ENCODE measurements around the gene ESRRA. TPM values are rescaled to one million over a fixed set of nuclear protein-coding genes. Genes with fewer than 3 reads are reported as not detected.
"Not testable (repeated sequence)": the region's sequence is repeated elsewhere in the genome, so short reads cannot be mapped to it uniquely, and the experiment has no call there.

The ESRRA gene
- total and polyA plus RNA-seq, 10 donors, result 24.0 to 56.5 (median 43.2) TPM

DNA sequence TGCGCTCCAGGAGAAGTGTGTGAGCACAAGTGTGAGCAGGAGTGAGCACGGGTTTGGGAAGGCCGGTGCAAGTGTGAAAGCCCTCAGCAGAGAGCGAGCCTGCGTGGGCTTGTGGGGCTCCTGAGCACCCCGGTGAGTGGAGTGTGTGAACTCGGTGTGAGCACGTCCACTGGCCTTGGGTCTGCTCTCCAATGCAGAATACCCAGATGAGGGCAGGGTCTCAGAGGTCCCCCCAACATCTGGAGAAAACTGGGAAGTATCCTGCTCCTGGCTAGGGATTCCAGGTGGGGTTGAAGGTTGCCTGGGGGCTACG, 1.2 kb downstream of the ESRRA start:
- no peak for DNase-seq
- 9 to 26% (median 23%) methylated on average over 7 to 9 of the region's 9 CpGs for WGBS, 5 donors
- Histone ChIP-seq H3K4me1 (peaks cover 17 to 63% (median 24%) of the 10 kb centered on the region in 6 donors), H3K4me3 (peak overlapping the region; percentile 70 to 91 (median 80)), H3K36me3 (peaks cover 0 to 45% (median 0%) of the 10 kb centered on the region in 6 donors), H3K27ac (peak overlapping the region; percentile 81 to 98 (median 94)), H3K9me3 (no peaks in the 10 kb centered on the region), H3K27me3 (replicated peaks in 1 of 7) (peaks cover 0 to 11% (median 4%) of the 10 kb centered on the region in 7 donors)
- intact Hi-C loops (cut with DNase I; ENCODE audit: low total_unique reads), result no loop called here
- TF ChIP-seq POLR2A (IDR thresholded peaks at IDR 0.05) (no peak), CTCF (IDR thresholded peaks at IDR 0.05 in 8 of 11, conservative IDR thresholded peaks at IDR 0.05 in 3 of 11) (no peak), POLR2AphosphoS5 (IDR thresholded peaks at IDR 0.05) (no peak)

DNA sequence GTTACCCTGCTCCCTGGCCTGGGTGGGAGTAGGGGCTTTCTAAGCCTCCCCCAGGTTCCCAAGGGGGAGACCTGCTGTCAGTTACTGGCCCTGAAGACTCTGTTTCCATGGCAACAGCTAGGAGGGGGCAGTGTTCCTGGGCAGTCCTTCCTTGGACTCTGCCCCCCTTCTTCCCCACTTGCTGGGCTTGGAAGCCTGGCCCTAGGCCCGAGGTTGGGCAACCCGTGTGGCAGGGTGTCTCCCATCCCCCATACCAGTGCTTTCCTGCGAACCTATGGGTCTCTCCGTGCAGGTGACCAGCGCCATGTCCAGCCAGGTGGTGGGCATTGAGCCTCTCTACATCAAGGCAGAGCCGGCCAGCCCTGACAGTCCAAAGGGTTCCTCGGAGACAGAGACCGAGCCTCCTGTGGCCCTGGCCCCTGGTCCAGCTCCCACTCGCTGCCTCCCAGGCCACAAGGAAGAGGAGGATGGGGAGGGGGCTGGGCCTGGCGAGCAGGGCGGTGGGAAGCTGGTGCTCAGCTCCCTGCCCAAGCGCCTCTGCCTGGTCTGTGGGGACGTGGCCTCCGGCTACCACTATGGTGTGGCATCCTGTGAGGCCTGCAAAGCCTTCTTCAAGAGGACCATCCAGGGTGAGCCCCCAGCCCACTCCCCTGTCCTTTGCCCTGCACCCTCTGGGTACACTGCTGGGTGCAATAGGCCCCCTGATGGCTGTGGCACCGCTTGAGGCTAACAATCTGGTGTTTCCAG, 1.7 kb downstream of the ESRRA start:
- WGBS, 5 donors, result 70 to 85% (median 79%) methylated on average over 11 to 15 of the region's 15 CpGs
- Histone ChIP-seq H3K9me3 (no peaks in the 10 kb centered on the region), H3K4me1 (peaks cover 17 to 58% (median 24%) of the 10 kb centered on the region in 6 donors), H3K36me3 (peaks cover 0 to 48% (median 0%) of the 10 kb centered on the region in 6 donors), H3K27ac (peak overlapping the region in 7 of 8 donors; percentile 81 to 98 (median 95)), H3K4me3 (peak overlapping the region in 7 of 8 donors; percentile 70 to 91 (median 79)), H3K27me3 (replicated peaks in 1 of 7) (peaks cover 0 to 5% (median 0%) of the 10 kb centered on the region in 7 donors)
- peak; percentile 87 for DNase-seq
- no peak for TF ChIP-seq POLR2AphosphoS5 (IDR thresholded peaks at IDR 0.05)
- no peak for TF ChIP-seq CTCF (IDR thresholded peaks at IDR 0.05 in 8 of 11, conservative IDR thresholded peaks at IDR 0.05 in 3 of 11)
- no peak for TF ChIP-seq POLR2A (IDR thresholded peaks at IDR 0.05)
- intact Hi-C loops (cut with DNase I; ENCODE audit: low total_unique reads), result no loop called here

- H3K9me3 ChIP-seq; DNase-seq; intact Hi-C loops (cut with DNase I; ENCODE audit: low total_unique reads); H3K27me3 ChIP-seq (replicated peaks in 1 of 7); H3K4me3 ChIP-seq: not testable (repeated sequence)
- Histone ChIP-seq H3K27ac (peak overlapping the region in 1 of 8 donors; percentile 98), H3K36me3 (peaks cover 0 to 56% (median 0%) of the 10 kb centered on the region in 6 donors), H3K4me1 (peaks cover 17 to 66% (median 24%) of the 10 kb centered on the region in 6 donors)
- WGBS, 5 donors, result 92 to 96% (median 92%) methylated on average over 5 of the region's 5 CpGs
Observed at GRCh38 chr11:64307795-64308194, 2.5 kb downstream of the ESRRA start.

GRCh38 chr11:64312947-64313346, 7.6 kb downstream of the ESRRA start:
- no peak for DNase-seq

More at GRCh38 chr11:64312947-64313346, 7.6 kb downstream of the ESRRA start:
- Histone ChIP-seq H3K4me3 (no peak overlapping the region), H3K4me1 (peaks cover 0 to 64% (median 21%) of the 10 kb centered on the region in 6 donors), H3K36me3 (peaks cover 0 to 82% (median 26%) of the 10 kb centered on the region in 6 donors), H3K9me3 (no peaks in the 10 kb centered on the region), H3K27ac (peak overlapping the region in 3 of 8 donors; percentile 67 to 95 (median 81)), H3K27me3 (replicated peaks in 1 of 7) (no peaks in the 10 kb centered on the region)
- intact Hi-C loops (cut with DNase I; ENCODE audit: low total_unique reads), result no loop called here
- 89 to 96% (median 91%) methylated on average over 10 of the region's 10 CpGs for WGBS, 5 donors
- no peak for TF ChIP-seq POLR2AphosphoS5 (IDR thresholded peaks at IDR 0.05)
- no peak for TF ChIP-seq CTCF (IDR thresholded peaks at IDR 0.05 in 8 of 11, conservative IDR thresholded peaks at IDR 0.05 in 3 of 11)
- no peak for TF ChIP-seq POLR2A (IDR thresholded peaks at IDR 0.05)
